ENCODE data around the gene ACOT11.
A peak's percentile ranks its signal among the peaks of the same experiment; 100 is the strongest.

The ACOT11 gene

DNA sequence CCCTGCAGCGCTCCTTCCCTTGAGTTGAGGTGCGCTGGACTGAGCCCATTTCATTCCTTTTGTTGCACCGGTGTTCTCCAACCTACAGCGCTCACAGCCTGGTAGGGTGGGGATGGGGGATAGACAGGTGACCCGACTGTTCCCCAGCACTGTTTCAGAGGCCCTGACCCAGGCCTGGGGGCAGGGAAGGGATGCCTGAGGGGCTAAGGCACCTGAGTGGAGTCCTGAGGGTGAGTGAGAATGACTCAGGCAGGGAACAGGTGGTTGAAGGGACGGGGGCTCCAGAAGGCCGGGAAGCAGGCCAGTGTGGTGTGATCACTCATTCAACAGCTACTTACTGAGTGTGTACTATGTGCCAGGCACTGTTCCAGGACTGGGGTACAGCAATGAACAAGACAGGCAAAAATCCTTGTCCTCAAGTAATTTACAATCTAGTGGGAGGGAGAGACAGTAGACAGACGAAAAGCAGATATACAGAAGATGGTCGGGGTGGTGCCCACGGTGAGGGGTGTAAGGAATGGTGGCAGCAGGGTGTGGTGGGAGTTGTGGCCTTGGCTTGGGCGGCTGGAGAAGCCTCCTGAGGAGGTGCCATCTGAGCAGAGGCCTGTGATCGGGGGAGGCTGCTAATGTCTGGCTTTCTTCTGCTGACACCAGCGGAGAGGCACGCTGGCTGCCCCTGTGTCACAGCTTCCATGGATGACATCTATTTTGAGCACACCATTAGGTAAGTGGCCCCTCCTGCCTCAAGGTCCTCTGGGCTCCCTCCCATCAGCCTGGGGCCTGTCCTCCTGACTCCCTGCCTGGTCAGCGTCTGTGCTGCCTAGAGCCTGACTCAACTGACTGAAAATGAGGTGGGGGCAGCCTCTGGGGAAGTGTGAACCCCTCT is 37.4 kb downstream of the ACOT11 start:
- ATAC-seq (replicated peaks; ENCODE audit: extremely low read depth, poor library complexity, severe bottlenecking) (no peak), DNase-seq (ENCODE audit: low spot score in 2 of 2) (no peak)
- Mint-ChIP-seq H3K27me3 (no peaks in the 10 kb centered on the region), H3K36me3 (ENCODE audit: insufficient read depth) (peaks cover 1% of the 10 kb centered on the region), H3K27ac (ENCODE audit: low read depth) (no peak overlapping the region), H3K4me1 (peaks cover 7% of the 10 kb centered on the region), H3K4me3 (no peak overlapping the region), H3K9me3 (no peaks in the 10 kb centered on the region)

DNA sequence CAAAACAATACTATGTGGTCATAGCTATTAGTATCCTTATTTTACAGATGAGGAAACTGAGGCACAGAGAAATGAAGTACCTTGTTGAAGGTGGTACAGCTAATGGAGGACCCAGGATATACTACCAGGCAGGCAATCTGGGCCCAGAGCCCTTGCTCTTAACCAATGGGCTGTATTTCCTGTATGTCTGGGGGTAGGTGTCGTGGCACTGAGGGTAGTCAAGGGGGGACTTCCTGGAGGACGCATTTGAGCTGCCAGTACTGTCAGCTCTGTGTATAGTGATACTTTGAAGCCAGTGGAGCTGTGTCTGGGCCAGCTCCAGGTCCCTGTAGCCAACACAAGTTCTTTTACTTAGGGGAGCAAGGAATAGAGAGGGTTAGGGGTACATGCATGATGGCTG is 40.3 kb downstream of the ACOT11 start:
- Mint-ChIP-seq H3K9me3 (no peaks in the 10 kb centered on the region), H3K4me3 (no peak overlapping the region), H3K4me1 (peaks cover 7% of the 10 kb centered on the region)

DNA sequence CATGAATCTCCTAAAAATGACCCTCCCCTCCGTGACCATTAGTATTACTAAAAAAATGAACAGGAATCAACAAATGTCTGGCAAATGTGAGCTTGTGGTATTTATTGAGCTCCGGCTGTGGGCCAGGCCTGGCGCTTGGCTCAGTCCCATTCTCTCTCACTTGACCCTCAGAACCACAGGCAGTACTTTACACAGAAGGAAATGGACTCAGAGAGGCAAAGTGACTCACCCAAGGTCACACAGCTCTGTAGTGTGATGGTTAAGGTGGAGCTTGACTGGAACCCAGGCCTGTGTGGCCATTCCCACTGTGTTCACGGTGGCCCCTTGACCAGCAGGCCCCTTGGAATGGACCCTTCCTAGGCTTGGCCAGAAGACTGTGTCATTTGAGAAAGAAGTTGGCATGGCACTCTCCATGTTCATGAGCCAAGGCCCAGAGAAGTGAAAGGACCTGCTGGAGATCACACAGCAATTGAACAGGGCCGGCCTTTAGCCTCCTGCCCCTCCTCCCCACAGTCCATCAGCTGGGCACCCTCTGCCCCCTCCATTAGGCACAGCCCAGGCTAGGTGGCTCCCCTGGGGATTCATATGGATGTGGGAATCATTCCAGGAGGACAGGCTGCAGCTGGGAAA is 43.2 kb downstream of the ACOT11 start:
- no peaks in the 10 kb centered on the region for H3K27me3 Mint-ChIP-seq
- peaks cover 7% of the 10 kb centered on the region for H3K4me1 Mint-ChIP-seq
- ATAC-seq (replicated peaks; ENCODE audit: extremely low read depth, poor library complexity, severe bottlenecking) (no peak), DNase-seq (ENCODE audit: low spot score in 2 of 2) (no peak)
- H3K36me3 Mint-ChIP-seq (ENCODE audit: insufficient read depth) = no peaks in the 10 kb centered on the region
- no peak overlapping the region for H3K4me3 Mint-ChIP-seq
- no peaks in the 10 kb centered on the region for H3K9me3 Mint-ChIP-seq
- H3K27ac Mint-ChIP-seq (ENCODE audit: low read depth) = no peak overlapping the region

More for the DNA sequence above, 40.3 kb downstream of the ACOT11 start:
- no peak for DNase-seq (ENCODE audit: low spot score in 2 of 2)
- ATAC-seq (replicated peaks; ENCODE audit: extremely low read depth, poor library complexity, severe bottlenecking) = peak; percentile 40
- Mint-ChIP-seq H3K27me3 (no peaks in the 10 kb centered on the region), H3K36me3 (ENCODE audit: insufficient read depth) (peaks cover 1% of the 10 kb centered on the region), H3K27ac (ENCODE audit: low read depth) (peak overlapping the region; percentile 10)

DNA sequence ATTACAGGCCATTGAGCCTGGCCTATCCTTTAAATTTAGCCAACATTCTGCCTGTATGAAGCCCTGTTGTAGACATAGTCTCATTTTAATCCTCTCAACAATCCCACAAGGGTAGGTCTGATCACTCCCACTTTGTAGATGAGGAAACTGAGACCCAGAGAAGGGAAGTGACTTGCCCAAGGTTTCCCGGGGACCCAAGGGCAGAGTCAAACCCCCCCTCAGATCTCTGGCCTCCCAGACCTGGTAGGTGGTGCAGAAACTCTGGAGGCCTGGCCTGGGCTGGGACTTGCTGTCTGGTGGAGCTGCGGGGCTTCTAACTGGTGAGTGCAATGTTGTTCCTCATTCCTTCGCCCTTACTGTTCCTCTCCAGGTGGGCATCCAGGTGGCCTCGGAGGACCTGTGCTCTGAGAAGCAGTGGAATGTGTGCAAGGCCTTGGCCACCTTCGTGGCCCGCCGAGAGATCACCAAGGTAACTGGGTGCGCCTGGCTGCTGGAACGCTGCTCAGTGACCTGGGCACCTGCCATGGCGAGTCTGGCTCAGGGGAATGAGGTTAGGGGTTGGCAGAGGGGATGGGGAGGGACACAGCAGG is 45.6 kb downstream of the ACOT11 start:
- DNase-seq (ENCODE audit: low spot score in 2 of 2) (no peak), ATAC-seq (replicated peaks; ENCODE audit: extremely low read depth, poor library complexity, severe bottlenecking) (no peak)
- Mint-ChIP-seq H3K9me3 (no peaks in the 10 kb centered on the region), H3K27ac (ENCODE audit: low read depth) (no peak overlapping the region), H3K27me3 (no peaks in the 10 kb centered on the region), H3K4me3 (no peak overlapping the region), H3K36me3 (ENCODE audit: insufficient read depth) (no peaks in the 10 kb centered on the region), H3K4me1 (peaks cover 2% of the 10 kb centered on the region)

DNA sequence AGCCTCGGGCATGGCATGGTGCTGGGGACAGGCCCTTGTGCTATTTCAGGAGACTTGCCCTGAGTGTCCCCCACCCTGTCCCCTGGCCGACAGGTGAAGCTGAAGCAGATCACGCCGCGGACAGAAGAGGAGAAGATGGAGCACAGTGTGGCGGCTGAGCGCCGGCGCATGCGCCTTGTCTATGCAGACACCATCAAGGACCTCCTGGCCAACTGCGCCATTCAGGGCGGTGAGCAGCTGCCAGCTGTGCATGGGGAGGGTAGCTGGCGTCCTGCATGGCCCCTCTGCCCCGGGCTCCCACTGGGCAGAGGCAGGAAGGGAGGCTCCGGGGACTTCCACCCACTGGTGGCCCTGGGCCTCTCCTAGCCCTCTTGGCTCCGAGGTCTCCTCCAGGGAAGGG is 46.4 kb downstream of the ACOT11 start:
- Mint-ChIP-seq H3K4me1 (no peaks in the 10 kb centered on the region), H3K36me3 (ENCODE audit: insufficient read depth) (no peaks in the 10 kb centered on the region), H3K9me3 (no peaks in the 10 kb centered on the region), H3K4me3 (no peak overlapping the region), H3K27ac (ENCODE audit: low read depth) (no peak overlapping the region), H3K27me3 (no peaks in the 10 kb centered on the region)
- DNase-seq (ENCODE audit: low spot score in 2 of 2) (no peak), ATAC-seq (replicated peaks; ENCODE audit: extremely low read depth, poor library complexity, severe bottlenecking) (no peak)

DNA sequence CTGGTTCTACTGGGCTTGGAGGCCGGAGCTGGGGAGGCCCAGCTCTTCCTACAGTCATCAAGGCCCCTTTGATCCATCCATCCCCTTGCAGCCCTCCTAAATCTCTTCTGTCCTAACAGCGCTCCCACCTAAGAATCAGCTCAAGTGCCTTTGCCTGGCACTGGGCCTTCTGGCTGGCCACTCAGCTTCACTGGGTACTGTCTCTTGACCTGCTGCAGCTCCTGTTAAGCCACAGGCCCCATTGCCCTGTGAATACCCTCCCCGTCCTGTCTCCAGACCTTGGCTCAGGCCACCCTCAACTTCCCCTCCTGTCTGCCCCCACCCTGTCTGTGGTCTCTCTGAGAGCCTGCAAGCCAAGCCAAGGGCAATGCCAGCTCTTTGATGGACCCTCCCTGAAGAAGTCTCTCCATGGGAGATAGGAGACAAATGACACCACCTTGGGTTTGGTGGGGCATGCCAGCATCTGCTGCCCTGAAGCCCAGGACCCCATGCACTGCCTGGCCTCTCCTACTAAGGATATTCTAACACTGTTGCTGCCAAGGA is 48.0 kb downstream of the ACOT11 start:
- Mint-ChIP-seq H3K9me3 (no peaks in the 10 kb centered on the region), H3K36me3 (ENCODE audit: insufficient read depth) (no peaks in the 10 kb centered on the region), H3K4me1 (no peaks in the 10 kb centered on the region), H3K27me3 (no peaks in the 10 kb centered on the region), H3K27ac (ENCODE audit: low read depth) (no peak overlapping the region), H3K4me3 (no peak overlapping the region)
- ATAC-seq (replicated peaks; ENCODE audit: extremely low read depth, poor library complexity, severe bottlenecking) = no peak
- DNase-seq (ENCODE audit: low spot score in 2 of 2) = no peak

DNA sequence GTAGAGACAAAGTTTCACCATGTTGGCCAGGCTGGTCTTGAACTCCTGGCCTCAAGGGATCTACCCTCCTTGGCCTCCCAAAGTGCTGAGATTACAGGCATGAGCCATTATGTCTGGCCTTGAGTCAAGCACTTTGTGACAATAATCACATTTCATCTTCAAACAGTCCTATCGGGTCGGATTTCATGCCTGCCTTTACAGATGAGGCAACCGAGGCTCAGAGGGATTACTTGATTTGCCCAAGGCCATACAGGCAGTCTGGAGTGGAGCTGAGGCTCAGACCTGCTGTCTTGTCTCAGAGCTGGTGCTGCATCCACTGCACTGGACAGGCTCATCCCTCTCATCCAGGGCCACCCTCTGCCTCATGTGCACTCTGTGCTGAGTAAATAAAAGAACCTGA is 48.7 kb downstream of the ACOT11 start:
- DNase-seq (ENCODE audit: low spot score in 2 of 2) (no peak), ATAC-seq (replicated peaks; ENCODE audit: extremely low read depth, poor library complexity, severe bottlenecking) (no peak)
- H3K27ac Mint-ChIP-seq (ENCODE audit: low read depth) = no peak overlapping the region
- no peak overlapping the region for H3K4me3 Mint-ChIP-seq
- no peaks in the 10 kb centered on the region for H3K27me3 Mint-ChIP-seq
- H3K4me1 Mint-ChIP-seq = no peaks in the 10 kb centered on the region
- H3K36me3 Mint-ChIP-seq (ENCODE audit: insufficient read depth) = no peaks in the 10 kb centered on the region
- H3K9me3 Mint-ChIP-seq = no peaks in the 10 kb centered on the region

DNA sequence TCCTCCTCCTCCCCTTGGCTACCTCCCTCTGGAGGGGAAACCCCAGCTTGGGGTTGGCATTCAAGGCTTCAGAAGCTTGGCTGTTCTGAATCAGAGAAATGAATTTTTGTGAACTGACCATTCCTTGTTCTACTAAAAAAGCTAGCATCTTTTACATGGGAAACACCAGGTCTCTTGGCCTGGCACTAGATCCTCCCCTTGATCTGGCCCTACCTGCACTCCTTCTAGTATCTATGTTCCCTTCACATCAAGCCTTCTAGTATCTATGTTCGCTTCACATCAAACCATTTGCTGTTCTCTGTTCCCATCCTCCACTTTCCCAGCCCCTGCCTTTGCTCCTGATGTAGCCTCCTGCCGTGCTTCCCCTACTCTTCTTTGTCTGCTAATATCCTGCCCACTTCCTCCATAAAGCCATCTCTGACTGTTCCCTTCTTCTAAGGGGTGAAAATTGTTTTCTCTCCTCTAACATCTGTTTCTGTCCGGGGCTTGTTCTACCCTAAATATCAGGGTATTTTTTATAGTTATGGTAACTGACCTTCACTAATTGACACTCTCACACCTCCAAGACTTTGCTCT is 49.5 kb downstream of the ACOT11 start:
- Mint-ChIP-seq H3K27me3 (no peaks in the 10 kb centered on the region), H3K36me3 (ENCODE audit: insufficient read depth) (no peaks in the 10 kb centered on the region), H3K4me1 (no peaks in the 10 kb centered on the region), H3K27ac (ENCODE audit: low read depth) (no peak overlapping the region), H3K4me3 (no peak overlapping the region), H3K9me3 (no peaks in the 10 kb centered on the region)
- ATAC-seq (replicated peaks; ENCODE audit: extremely low read depth, poor library complexity, severe bottlenecking) (no peak), DNase-seq (ENCODE audit: low spot score in 2 of 2) (no peak)

DNA sequence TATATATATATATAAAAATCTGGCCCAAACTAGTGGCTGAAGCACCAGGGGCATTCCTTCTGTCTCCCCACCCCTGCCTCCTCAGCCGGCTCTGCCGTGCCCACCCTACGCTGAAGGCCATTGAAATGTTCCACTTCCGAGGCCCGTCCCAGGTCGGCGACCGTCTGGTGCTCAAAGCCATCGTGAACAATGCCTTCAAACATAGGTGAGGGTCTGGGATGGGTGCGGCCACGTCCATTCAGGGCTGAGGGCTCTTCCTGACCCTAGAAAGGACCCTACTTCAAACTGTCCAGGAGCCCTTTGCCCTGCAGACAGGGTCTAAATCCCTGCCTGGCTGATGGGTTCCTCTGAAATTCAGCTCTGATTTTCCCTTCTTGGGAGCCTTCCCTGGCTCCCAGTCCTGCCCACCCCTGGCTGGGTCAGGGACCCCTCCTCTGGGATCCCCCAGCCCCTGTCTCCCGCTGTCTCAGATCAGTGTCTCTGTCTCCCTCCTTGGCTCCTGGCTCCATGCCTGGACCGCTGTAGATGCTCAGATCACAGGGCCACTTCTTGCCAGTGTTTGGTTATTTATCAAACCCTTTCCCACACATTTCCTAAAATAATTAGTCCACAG is 51.3 kb downstream of the ACOT11 start:
- ATAC-seq (replicated peaks; ENCODE audit: extremely low read depth, poor library complexity, severe bottlenecking) = no peak
- DNase-seq (ENCODE audit: low spot score in 2 of 2) = no peak
- H3K9me3 Mint-ChIP-seq = no peaks in the 10 kb centered on the region
- no peak overlapping the region for H3K27ac Mint-ChIP-seq (ENCODE audit: low read depth)
- H3K4me1 Mint-ChIP-seq = peaks cover 3% of the 10 kb centered on the region
- H3K4me3 Mint-ChIP-seq = no peak overlapping the region
- no peaks in the 10 kb centered on the region for H3K27me3 Mint-ChIP-seq
- no peaks in the 10 kb centered on the region for H3K36me3 Mint-ChIP-seq (ENCODE audit: insufficient read depth)

DNA sequence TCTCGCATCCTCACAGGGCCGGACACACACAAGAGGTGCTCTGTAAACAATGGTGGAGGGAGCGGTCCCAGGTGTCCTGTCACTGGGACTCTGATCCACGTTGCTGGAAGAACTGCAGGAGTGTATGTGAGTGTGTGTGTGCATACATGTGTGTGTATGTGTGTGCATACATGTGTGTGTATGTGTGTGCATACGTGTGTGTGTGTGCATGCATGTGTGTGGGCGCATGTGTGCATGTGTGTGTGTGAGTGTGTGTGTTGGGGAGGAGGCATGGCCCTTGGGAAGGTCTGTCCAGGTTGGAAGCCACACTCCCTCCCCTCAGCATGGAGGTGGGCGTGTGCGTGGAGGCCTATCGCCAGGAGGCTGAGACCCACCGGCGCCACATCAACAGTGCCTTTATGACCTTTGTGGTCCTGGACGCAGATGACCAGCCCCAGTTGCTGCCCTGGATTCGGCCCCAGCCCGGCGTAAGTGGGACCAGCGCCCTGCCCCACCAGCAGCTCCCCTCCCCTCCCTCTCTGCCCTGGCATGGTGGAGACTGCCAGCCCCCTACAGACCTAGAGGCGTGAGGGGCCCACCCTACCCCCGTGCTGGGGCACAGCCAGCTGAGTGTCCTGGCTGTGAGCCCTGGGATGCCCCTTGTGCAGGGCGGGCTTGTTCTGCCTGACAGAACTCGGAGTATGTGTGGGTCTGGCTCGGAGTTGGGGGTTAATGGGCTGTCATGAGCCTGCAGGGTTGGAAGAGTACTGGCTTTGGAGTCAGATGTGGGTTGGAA is 53.1 kb downstream of the ACOT11 start:
- H3K27ac Mint-ChIP-seq (ENCODE audit: low read depth) = no peak overlapping the region
- peaks cover 1% of the 10 kb centered on the region for H3K36me3 Mint-ChIP-seq (ENCODE audit: insufficient read depth)
- H3K4me3 Mint-ChIP-seq = no peak overlapping the region
- no peaks in the 10 kb centered on the region for H3K9me3 Mint-ChIP-seq
- no peaks in the 10 kb centered on the region for H3K27me3 Mint-ChIP-seq
- DNase-seq (ENCODE audit: low spot score in 2 of 2) (no peak), ATAC-seq (replicated peaks; ENCODE audit: extremely low read depth, poor library complexity, severe bottlenecking) (no peak)
- H3K4me1 Mint-ChIP-seq = peaks cover 15% of the 10 kb centered on the region

DNA sequence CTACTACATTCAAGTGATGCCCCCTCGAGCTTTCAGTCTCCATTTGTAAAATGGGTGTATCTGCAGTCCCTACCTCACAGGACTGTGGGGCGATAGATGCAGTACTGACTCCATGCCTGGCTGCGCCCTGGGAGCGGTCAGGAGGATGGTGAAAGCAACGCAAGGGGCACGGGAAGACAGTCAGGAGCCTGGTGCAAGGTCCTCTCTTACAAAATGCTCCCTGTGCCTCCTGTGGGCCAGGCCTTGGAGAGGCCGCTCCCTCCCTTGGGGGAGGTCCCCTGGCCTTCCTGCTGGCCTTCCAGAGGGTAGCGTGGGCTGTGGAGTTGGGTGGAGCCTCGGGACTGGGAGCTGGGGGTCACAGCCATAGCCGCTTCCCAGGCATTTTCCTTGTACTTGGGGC is 53.7 kb downstream of the ACOT11 start:
- DNase-seq (ENCODE audit: low spot score in 2 of 2) (no peak), ATAC-seq (replicated peaks; ENCODE audit: extremely low read depth, poor library complexity, severe bottlenecking) (no peak)
- no peak overlapping the region for H3K4me3 Mint-ChIP-seq
- H3K27ac Mint-ChIP-seq (ENCODE audit: low read depth) = no peak overlapping the region
- peaks cover 15% of the 10 kb centered on the region for H3K4me1 Mint-ChIP-seq
- no peaks in the 10 kb centered on the region for H3K27me3 Mint-ChIP-seq
- peaks cover 1% of the 10 kb centered on the region for H3K36me3 Mint-ChIP-seq (ENCODE audit: insufficient read depth)
- H3K9me3 Mint-ChIP-seq = no peaks in the 10 kb centered on the region

DNA sequence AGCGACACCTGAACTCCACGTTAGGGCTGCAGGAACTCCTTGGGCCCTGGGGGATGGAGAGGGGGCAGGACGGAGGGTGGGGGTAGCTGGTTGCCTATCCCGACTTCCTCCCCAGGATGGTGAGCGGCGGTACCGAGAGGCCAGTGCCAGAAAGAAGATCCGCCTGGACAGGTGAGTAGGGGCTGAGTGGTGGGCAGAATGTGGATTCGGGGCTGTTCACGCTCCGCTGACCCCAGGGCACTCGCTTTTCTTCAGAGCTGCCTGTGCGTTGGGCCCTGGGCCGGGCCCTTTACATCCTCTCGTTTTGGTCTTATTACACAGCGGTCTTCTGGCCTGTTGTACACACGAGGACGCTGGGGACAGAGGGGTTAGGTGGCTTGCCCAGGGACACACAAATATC is 54.5 kb downstream of the ACOT11 start:
- Mint-ChIP-seq H3K9me3 (no peaks in the 10 kb centered on the region), H3K27me3 (no peaks in the 10 kb centered on the region), H3K4me3 (no peak overlapping the region), H3K36me3 (ENCODE audit: insufficient read depth) (peaks cover 1% of the 10 kb centered on the region), H3K4me1 (peaks cover 15% of the 10 kb centered on the region), H3K27ac (ENCODE audit: low read depth) (no peak overlapping the region)
- DNase-seq (ENCODE audit: low spot score in 2 of 2) = no peak
- no peak for ATAC-seq (replicated peaks; ENCODE audit: extremely low read depth, poor library complexity, severe bottlenecking)

Data from central memory CD8-positive, alpha-beta T cell (primary cell).